HG03095 (cell line): ENCODE measurements around the gene AFF3.

Source experiments
- ATAC-seq: cut with Tn5 transposase; IDR thresholded peaks from one replicate; pipeline ENCODE4 v1.9.1; 2021; ENCODE audit warnings: moderate library complexity; ENCODE audit not compliant: unreplicated experiment

Gene AFF3

DNA sequence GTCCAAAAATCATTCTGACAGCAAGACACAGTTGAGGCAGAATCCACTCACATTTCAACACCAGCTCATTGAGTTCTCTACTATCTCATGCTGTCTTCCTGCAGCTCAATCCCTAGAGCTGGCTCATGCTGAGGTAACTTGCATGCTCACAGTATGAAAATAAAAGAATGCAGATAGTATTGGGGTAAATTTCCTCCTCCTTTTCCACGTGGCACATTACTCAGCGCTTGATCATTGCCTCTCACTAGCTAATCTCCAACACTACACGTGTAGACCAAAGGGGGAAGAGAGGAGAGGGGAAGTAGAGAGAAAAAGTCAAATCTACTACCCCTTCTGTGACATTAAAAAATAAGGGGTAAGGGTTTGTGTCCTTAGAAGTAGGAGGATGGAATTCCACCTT lies 300.6 kb downstream of the AFF3 start:
- ATAC-seq: no peak

DNA sequence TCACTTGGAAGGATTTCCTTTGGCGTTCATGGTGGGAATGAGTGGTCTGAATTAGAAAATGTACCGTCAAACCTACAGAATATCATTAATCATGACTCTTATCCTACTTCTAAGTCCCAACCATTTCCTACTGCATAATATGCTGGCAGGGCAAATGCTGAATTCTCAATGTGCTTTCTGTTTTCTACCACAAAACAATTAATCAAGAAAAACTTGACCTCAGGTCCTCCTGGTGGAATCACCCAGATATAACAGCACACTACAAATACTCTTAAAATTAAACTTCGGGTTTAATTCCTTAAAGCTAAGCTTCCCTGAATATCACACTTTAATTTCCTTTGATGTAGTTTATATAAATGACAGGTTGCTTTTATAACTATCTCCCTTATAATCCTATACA lies 301.6 kb downstream of the AFF3 start:
- ATAC-seq: no peak

GRCh38 chr2:99836690-99837605 lies 305.4 kb downstream of the AFF3 start:
- no peak for ATAC-seq

- ATAC-seq: no peak
Measured at GRCh38 chr2:99834426-99834825, 308.0 kb downstream of the AFF3 start.

GRCh38 chr2:99833586-99834201 lies 308.7 kb downstream of the AFF3 start:
- no peak for ATAC-seq

- no peak for ATAC-seq
Measured at GRCh38 chr2:99832926-99833325, 309.5 kb downstream of the AFF3 start.

- no peak for ATAC-seq
Measured at GRCh38 chr2:99831772-99832171, 310.6 kb downstream of the AFF3 start.

DNA sequence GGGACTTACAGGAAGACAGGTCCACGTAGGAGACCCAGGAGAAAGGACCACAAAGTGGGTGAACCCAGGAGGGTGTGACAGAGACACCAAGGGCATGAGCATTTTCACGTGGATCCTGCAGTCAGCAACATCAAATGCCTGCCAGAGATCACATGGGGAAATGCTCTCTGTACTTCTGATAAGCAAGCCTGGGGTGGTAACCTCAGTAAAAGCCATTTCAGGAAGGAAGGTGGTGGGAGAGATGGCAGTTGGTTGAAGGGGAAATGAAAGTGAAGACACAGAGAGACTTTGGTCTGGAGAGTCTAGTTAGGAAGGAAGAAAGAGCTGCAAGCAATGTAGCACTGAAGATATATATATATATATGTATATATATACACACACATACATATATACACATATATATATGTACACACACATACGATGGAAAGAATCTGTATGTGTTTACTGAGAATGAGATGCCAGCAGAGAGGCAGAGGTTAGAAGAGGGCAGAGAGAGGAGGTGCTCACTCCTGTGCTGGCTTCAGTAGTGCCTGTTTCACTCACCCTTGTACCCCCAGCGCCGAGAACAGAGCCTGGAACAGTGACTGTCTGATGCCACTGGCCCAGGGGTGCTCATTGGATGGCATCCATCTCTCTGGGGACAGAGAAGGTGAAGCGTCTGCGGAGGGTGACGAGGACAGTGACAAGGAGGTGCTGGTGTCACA lies 314.9 kb downstream of the AFF3 start:
- ATAC-seq: no peak

GRCh38 chr2:99825630-99826029 lies 316.8 kb downstream of the AFF3 start:
- no peak for ATAC-seq

- ATAC-seq: no peak
Measured at GRCh38 chr2:99824758-99825157, 317.6 kb downstream of the AFF3 start.

DNA sequence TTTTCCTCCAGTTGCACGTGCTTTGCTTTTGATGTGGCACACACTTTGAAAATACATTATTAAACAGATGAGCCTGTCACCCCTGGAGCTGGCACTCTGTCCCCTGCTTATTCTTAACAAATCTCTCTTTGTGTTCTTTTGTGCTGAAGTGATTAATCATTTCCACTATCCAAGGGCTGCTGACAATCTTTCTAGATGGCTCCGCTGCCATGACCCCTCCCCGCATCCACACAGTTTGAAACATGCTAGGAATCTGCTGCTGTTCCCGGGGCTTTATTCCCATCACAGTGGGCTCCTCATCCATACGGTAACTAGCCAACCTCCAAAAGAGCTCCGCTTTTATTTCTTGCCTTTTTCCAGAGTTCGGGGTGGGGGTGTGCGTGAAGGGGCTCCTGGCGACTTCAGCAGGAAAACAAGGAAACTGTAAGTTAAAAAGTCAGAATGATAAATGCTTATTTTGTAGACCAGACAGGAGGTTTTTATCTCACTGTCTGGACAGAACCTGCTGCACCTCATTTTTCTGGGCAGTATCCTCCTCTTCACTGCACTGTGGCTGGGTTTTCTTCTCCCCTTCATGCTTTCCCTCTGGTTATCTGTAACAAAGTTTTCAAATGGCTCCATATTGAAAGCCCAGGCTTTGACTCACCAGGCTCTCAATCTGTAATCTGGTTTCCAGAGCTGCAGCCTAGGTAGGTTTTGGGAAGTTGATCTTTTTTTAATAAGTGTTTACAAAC lies 319.7 kb downstream of the AFF3 start:
- ATAC-seq: no peak

GRCh38 chr2:99821984-99822383 lies 320.4 kb downstream of the AFF3 start:
- no peak for ATAC-seq

DNA sequence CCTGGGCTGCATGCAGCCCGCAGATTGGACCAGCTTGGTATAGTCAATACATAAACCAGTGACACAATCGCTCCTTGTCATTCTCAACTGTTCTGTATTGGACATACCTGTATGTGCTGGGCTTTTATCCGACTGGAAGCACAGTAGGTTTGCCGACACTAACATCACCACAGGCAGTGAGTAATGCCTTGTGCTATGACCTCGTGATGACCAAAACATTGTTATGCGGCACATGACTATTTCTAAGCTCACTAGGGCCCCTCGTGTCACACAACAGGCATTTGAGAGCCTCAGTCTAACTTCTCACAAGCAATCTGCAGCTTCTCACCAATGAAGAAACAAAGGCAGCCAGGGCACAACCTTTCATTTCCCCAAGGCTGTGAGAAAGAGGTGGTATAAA lies 320.8 kb downstream of the AFF3 start:
- ATAC-seq: no peak

DNA sequence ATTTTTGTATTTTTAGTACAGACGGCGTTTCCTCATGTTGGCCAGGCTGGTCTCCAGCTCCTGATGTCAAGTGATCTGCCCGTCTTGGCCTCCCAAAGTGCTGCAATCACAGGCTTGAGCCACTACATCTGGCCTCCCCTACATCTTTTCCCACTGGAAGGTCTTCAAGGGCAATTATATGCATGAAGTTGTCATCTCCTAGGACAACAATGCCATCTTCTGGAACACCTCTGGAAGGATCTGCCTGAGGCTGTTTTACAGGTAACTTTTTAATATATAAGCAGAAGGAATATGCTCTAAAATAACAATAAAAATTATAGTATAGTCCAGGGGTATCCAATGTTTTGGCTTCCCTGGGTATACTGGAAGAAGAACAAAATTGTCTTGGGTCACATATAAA lies 321.4 kb downstream of the AFF3 start:
- no peak for ATAC-seq

GRCh38 chr2:99819766-99820165 lies 322.6 kb downstream of the AFF3 start:
- ATAC-seq: no peak

GRCh38 chr2:99818842-99819241 lies 323.5 kb downstream of the AFF3 start:
- ATAC-seq: no peak

DNA sequence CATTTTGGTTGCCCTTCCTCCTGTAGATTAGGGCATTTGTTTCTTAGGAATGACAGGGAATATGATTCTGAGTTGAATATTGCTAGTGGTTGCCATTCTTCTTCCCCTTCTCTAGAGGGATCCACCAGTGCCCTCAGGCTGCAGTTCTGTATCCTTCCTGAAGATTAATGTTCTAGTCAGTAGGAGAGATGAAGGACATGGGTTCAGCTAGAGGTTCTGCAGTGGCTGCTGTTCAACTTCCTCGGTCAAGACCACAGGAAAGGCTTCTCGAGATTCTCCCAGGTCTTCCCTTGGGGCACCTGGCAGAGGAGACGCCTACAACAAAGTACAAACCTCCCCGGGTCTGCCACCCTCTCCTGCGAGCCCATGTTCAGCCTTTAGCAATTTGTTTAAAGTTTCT lies 325.5 kb downstream of the AFF3 start:
- no peak for ATAC-seq

DNA sequence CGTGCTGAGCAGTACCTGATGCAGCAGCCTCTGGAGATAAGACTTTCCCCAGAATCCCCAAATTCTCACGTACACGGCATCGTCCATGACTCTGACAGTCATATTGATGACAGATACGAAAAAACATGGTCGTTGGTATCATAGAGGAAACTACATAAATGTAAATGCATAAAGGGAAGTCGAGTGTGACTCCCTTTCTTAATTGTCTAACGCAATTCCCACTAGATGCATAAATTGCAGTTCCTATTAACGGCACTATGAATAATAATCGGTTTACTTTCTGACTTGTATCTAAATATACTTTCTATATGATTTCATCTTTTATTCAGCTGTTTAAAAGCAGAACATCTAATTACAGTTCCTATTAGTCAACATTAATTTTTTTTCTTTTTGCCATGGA lies 330.0 kb downstream of the AFF3 start:
- no peak for ATAC-seq

- ATAC-seq: no peak
Measured at GRCh38 chr2:99811544-99811943, 330.8 kb downstream of the AFF3 start.

DNA sequence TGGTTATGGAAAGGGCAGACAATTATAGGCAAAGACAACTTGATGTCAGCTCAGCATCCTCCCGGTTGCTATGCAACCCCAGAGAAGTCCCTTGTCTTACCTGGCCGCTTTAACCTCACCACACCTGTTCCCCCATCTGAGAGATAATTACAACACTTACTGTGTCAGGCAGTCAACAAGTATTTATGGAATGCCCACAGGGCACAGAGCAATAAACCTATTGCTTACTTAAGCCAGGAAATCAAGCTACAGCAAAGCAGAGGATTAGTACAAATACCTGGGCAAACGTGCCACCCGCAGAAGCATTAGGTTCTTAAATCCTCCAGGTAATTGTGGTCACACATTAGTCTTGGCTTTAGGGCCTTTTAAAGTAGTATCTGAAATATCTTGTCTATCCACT lies 332.2 kb downstream of the AFF3 start:
- ATAC-seq: no peak

DNA sequence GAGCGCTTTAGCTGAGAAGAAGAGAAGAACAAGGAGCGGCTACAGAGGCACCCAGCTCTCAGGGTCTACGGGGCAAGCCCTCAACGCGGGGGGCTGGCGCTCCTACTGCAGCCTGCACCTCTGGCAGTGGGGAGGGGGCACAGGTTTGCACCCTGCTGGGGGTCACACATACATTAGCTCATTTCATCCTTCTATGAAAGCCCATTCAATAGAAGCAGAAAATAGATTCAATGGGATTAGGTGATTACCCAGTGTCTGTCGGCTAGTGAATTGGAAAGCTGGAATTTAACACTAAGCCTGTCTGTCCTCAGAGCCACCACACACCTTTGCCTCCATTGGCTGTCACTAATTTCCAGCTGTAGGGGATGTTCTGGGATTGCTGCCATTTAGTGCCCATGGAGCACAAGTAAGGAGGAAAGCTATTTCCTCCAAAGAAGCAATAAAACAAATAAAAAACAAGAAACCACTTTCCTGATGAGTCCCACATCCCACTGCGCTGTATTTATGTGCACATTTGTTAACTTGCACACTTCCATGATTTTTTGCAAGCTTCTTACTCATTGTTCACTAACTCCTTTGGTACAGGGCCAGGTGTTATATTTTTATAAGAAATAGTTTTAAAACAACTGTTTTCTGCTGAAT lies 333.0 kb downstream of the AFF3 start:
- ATAC-seq: no peak
